GM21619 (cell line): ENCODE results near the gene SLC6A8.

Experiments
- ATAC-seq: cut with Tn5 transposase; IDR thresholded peaks from one replicate; pipeline ENCODE4 v1.9.1; 2021; ENCODE audit not compliant: unreplicated experiment

The SLC6A8 gene

DNA sequence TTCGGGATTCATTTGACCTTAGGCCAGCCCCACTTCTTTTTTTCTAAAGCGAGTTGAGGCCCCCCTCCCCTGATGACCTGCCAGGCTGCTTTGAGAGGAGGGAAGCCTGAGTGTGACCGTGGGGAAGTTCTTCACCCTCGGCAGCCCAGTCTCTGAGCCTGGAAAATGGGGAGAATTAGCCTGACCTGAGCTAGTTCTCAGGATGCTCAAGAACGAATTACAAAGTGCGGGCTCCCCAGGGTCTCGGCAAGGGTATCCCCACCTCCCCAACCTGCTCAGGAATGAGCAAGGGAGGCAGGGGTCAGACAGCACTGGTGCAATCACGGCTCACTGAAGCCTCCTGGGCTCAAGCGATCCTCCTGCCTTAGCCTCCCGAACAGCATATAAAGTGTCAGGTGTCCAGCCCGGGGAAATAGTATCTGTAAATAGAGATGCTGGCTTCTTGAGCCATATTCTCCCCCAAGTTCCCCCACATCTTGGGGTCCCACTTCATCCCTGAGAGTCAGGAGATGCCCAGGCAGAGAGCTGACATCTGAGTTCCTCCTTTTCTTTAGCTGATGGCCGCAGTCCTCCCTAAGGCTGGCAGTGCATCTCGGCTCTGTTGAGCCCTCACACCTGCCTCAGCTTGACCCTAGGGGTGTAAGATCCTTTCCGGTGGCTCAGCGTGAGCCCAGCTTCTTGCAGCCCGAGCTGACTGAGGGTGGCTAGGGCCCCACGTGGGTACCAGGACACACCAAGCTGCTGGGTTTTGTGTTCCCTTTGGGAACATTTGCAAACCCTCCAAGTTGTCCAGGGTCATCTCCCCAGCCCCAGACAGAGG lies 39.2 kb upstream of the SLC6A8 start:
- no peak for ATAC-seq

DNA sequence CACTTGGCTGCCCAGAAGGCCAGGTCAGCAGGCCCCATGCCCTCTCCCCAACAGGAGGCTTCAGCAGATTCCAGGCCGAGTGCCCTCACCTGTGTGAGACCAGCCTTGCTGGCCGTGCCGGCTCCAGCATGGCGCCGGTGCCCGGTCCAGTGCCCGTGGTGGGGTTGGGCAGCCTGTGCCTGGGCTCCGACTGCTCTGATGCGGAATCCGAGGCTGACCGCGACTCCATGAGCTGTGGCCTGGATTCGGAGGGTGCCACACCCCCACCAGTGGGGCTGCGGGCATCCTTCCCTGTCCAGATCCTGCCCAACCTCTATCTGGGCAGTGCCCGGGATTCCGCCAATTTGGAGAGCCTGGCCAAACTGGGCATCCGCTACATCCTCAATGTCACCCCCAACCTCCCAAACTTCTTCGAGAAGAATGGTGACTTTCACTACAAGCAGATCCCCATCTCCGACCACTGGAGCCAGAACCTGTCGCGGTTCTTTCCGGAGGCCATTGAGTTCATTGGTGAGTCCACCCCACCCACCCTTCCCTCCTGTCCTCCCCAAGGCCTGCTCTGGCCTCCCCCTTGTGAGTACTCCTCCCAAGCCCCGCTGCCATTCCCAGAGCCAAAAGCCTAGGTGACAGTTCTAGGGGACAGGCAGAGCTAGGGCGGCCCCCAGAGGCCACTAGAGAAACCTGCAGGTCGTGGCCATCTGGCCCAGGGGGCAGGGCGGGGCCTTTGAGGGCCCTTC lies 38.4 kb upstream of the SLC6A8 start:
- no peak for ATAC-seq

GRCh38 chrX:153649915-153650782 lies 37.6 kb upstream of the SLC6A8 start:
- no peak for ATAC-seq

GRCh38 chrX:153650959-153651358 lies 36.8 kb upstream of the SLC6A8 start:
- no peak for ATAC-seq

DNA sequence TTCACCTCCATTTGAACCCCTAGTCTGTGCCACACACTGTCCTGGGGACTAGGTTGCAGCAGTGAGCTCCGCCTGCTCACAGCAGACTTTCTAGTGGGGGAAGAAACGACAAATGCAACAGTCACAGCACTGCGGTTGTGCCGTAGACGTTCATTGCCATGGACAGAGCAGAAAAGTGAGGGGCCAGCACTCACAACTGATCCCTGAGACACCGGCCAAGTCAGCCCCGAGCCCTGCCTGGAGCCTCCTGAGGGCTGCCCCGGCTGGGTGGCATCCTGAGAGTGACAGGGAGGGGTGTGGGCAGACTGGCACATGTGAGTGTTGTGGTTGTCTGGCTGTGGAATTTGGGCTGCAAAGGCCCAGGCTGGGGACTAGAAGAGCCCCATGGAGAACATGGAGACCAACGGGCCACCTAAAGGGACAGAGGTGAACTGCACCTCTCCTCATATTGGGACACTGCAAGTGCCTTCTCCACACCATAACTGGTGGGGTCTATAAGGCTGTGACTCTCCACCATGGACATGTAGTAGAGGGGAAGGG lies 36.1 kb upstream of the SLC6A8 start:
- ATAC-seq = no peak

- ATAC-seq = no peak
Measured at GRCh38 chrX:153653556-153653955, 34.2 kb upstream of the SLC6A8 start.

- ATAC-seq = no peak
Measured at GRCh38 chrX:153657161-153657560, 30.6 kb upstream of the SLC6A8 start.

- ATAC-seq = no peak
Measured at GRCh38 chrX:153659268-153659667, 28.5 kb upstream of the SLC6A8 start.

DNA sequence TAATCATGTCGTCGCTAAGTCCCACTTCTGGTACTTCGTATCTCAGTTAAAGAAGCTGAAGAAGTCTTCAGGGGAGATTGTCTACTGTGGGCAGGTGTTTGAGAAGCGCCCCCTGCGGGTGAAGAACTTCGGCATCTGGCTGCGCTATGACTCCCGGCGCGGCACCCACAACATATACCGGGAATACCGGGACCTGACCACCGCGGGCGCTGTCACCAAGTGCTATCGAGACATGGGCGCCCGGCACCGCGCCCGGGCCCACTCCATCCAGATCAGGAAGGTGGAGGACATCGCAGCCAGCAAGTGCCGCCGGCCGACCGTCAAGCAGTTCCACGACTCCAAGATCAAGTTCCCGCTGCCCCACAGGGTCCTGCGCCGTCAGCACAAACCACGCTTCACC lies 25.5 kb upstream of the SLC6A8 start:
- no peak for ATAC-seq

DNA sequence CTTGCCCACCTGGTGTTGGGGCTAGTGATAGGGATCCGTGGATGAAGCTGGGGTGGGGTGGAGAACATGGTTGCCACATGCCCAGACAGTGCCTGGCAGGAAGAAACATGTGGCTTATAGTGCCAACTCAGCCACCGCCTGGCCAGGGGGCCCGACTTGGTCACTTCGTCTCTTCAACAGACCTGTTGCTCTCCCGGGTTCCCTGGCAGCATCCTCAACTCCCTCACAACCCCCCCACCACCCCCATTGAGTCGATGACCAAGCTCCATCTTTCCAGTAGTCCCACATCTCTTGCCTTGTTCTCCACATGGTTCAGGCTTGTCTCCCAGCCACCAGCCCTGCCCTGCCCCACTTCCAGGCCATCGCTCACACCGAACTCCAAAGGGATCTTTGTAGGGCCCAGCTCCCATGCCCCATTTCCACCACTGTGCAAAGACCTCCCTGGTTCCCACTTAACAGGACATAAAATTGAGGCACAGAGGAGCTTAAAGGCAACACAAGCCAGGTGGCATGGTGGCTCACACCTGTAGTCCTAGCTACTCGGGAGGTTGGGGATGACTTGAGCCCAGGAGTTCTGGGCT lies 21.9 kb upstream of the SLC6A8 start:
- ATAC-seq = no peak

DNA sequence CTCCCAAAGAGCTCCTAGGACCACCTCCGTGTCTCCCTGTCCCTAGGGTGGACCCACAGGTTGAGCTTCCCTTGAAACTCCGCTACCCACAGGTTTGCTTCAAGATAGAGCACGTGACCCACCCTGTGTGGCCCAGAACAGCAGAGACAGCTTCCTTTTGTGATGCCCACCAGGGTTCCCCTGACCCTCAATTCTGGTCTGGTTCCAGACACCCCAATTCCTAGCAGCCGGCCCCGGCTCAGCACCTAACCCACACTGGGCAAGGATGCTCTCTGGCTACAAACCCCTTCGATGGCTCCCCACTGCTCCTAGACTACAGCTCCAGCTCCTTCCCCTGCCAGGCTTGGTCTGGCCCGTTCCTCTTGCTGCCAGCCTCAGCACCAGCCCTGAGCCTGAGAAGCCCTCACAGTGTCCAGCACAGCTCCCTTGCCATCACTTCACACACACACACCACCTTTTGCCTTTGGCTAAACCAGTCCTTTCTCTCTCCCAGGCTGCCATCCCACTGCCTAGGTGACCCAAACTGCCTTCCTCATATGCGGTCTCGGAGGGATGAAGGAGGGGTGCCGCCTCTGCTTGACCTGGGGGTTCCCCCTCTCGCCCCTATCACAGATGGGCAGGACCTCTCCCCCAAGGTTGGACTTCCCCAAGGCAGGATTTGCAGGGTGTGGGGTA lies 20.3 kb upstream of the SLC6A8 start:
- ATAC-seq = no peak

- ATAC-seq = peak; percentile 50
Measured at GRCh38 chrX:153667956-153668396, 19.8 kb upstream of the SLC6A8 start.

DNA sequence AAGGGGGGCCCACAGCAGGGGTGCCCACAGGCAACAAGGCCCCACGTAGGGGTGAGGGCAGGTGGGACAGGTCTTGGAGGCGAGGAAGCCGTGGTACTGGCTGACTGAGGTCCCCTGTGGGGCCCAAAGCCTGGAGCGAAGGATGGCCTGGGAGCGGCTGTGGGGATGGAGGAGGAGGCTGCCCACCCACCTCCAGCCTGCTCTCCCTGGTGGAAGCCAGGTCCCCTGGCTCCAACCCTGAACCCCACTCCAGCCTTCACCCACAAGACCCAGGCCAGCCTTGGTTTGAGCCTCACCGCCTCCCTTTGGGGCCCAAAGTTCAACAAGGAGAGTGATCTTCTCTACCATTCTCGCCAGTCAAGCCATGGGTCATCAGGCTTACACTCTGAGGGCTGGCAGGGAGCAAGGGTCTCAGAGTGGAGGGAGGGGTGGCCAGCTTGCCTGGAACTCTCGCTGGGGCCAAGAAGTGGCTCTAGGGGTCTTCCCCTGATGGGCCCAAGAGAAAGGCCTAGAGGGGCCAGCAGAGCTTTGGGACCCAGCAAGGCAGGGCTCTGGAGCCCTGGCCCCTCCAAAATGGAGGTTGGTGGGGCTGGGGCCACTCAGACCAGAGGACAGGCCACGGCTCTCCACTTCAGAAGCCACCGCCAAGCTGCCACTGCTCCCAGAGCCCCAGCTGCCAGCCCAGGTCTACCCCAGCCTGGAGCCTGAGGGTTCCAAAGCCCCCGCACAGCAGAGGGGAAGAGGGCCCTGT lies 19.1 kb upstream of the SLC6A8 start:
- no peak for ATAC-seq

DNA sequence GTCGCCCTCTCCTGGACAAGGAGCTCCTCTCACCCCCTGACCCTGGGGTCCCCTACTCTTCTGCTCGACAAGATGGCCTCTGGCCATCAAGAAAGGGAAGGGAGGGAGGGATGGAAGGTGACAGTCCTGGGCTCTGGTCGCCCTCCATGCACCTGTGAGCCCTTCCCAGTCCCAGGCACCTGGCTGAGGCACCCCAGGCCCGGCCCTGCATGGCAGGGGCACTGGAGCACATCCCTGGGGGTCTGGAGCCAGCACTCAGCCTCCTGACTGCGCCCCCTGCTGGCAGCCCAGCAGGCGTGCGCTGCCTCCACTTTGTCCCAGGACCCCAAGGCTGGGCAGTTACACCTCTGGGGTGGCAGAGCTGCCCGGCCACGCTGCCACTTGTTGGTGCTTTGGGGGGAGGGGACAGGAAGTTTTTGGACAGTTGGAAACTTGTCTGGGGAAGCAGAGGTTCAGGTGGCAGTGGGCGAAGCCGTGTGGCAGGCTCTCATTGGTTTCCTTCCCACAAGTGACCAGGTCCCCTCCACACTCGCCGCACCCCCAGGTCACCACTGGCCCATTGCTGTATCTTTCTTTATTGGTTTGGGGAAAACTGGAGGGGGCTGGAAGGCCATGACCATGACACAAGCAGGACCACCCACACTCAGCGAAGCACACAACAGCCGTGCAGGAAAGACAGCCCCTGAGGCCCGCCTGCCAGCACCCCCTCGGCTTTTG lies 18.4 kb upstream of the SLC6A8 start:
- ATAC-seq = no peak

DNA sequence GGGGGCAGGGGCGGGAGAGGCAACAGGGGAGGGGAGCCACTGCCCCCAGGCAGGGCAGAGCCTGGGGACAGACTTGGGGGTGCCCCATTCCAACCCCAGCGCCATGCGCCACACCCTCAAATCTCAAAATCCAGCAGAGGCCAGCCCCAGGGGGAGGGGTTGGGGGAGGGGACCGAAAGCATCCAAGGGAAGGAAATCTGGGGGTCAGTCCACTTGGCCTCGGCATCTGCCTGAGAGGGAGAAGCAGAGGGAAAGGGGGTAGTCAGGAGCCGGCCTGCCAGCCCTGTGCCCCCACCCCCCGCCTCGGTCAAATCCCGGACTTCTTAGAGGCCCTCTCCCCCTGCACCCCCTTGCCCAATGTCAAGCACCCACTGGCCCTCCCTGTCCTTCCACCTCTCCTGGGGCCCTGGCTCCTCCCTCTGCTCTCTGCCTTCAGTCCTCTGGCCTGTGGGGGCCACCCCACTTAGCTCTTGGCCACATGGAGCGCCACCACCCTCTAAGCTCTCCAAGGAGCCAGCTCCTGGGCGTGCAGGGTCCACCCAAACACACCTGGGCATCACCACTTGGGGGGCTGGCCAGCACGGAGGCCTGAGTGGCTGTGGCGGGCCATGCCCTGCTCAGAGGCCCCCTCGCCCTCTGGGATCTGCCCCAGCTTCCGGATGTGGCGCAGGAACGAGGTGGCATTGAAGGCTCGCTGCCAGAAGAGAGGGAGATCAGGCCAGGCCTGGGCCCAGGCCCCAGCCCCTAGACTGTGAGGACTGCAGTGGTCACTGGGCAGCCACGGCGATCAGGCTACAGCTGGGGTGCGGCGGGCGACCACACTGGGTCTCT lies 17.6 kb upstream of the SLC6A8 start:
- no peak for ATAC-seq

DNA sequence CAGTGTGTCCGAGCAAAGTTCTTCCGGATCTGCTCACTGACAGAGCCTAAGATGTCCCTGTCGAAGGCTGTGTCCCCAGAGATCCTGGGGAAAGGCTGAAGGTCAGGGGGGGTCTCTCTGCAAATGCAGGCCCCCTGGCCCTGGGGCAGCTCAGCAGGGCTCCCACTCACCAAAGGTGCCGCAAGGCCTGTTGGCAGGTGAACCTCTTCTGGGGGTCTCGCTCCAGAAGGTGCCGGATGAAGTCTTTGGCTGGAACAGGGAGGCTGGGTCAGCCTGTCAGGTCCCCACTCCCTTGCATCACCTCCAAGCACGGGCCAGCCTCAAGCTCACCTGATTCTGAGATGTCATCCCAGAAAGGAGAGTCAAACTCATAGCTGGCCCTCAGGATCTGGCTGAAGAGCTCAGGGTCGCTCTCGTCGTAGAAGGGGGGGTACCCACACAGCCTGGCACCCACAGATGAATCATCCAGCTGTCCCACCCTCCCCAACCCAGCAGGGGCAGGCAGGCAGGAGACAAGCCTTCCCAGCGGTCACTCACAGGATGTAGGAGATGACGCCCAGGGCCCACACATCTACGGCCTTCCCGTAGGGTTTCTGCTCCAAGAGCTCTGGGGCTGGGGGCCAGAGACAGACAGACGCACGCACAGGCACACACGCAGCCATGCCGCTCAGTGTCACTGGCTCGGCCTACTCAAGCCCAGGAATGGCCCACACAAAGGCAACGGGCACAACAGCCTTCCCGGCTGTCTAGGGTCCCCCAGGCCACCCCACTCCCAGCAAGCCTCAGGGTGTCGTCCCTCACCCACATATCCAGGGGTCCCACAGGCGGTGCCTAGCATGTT lies 16.8 kb upstream of the SLC6A8 start:
- no peak for ATAC-seq
